ENCODE results near the gene SPRYD7.
A peak's percentile ranks its signal among the peaks of the same experiment; 100 is the strongest.
"Not testable (repeated sequence)": the region's sequence is repeated elsewhere in the genome, so short reads cannot be mapped to it uniquely, and the experiment has no call there.

The SPRYD7 gene

GRCh38 chr13:49951754-49952535, 15.8 kb upstream of the SPRYD7 start:
- H3F3A ChIP-seq (ENCODE audit: insufficient read depth, low read length), result no peaks in the 10 kb centered on the region
- no peak overlapping the region for H3K4me3 ChIP-seq (ENCODE audit: low read depth, low read length, poor library complexity, severe bottlenecking)
- H3K27me3 ChIP-seq (ENCODE audit: insufficient read depth, low read length), result no peaks in the 10 kb centered on the region

GRCh38 chr13:49948777-49949270, 12.7 kb upstream of the SPRYD7 start:
- not testable (repeated sequence) for H4K20me1 ChIP-seq (ENCODE audit: insufficient read depth, low read length); H3K4me1 ChIP-seq (ENCODE audit: insufficient read depth, low read length, severe bottlenecking); H2AFZ ChIP-seq (ENCODE audit: low read length); H3K9ac ChIP-seq (ENCODE audit: low read length); H3K9me2 ChIP-seq (ENCODE audit: low read depth, low read length); H3K36me3 ChIP-seq (ENCODE audit: insufficient read depth, low read length); H3K4me3 ChIP-seq (ENCODE audit: low read depth, low read length, poor library complexity, severe bottlenecking); H3K27me3 ChIP-seq (ENCODE audit: insufficient read depth, low read length); H3K27ac ChIP-seq (ENCODE audit: low read depth, low read length, poor library complexity, severe bottlenecking); H3K9me3 ChIP-seq (ENCODE audit: low read length); H3K79me2 ChIP-seq (ENCODE audit: insufficient read depth, low read length); H3F3A ChIP-seq (ENCODE audit: insufficient read depth, low read length); H3K4me2 ChIP-seq (ENCODE audit: low read length)

More at GRCh38 chr13:49951754-49952535, 15.8 kb upstream of the SPRYD7 start:
- Histone ChIP-seq H2AFZ (ENCODE audit: low read length) (no peak overlapping the region), H3K9me2 (ENCODE audit: low read depth, low read length) (no peaks in the 10 kb centered on the region), H3K36me3 (ENCODE audit: insufficient read depth, low read length) (no peaks in the 10 kb centered on the region), H3K9me3 (ENCODE audit: low read length) (no peaks in the 10 kb centered on the region), H3K9ac (ENCODE audit: low read length) (no peak overlapping the region), H3K4me2 (ENCODE audit: low read length) (no peak overlapping the region), H3K27ac (ENCODE audit: low read depth, low read length, poor library complexity, severe bottlenecking) (no peak overlapping the region), H3K4me1 (ENCODE audit: insufficient read depth, low read length, severe bottlenecking) (no peaks in the 10 kb centered on the region), H4K20me1 (ENCODE audit: insufficient read depth, low read length) (no peaks in the 10 kb centered on the region), H3K79me2 (ENCODE audit: insufficient read depth, low read length) (no peaks in the 10 kb centered on the region)
- TF ChIP-seq EZH2 (IDR thresholded peaks at IDR 0.05; ENCODE audit: borderline replicate concordance, low read length), result no peak
- no peak for TF ChIP-seq CTCF (IDR thresholded peaks at IDR 0.05; ENCODE audit: low read length)

- Histone ChIP-seq H3K36me3 (ENCODE audit: insufficient read depth, low read length) (no peaks in the 10 kb centered on the region), H3K79me2 (ENCODE audit: insufficient read depth, low read length) (0 out of 2 replicates have a peak, but pooled peaks cover 4% of the 10 kb centered on the region), H3K4me2 (ENCODE audit: low read length) (no peak overlapping the region)
Observed at GRCh38 chr13:49939321-49939720, 3.2 kb upstream of the SPRYD7 start.

More at GRCh38 chr13:49939321-49939720, 3.2 kb upstream of the SPRYD7 start:
- H3K27ac ChIP-seq (ENCODE audit: low read depth, low read length, poor library complexity, severe bottlenecking), result peak overlapping the region; percentile 82
- no peaks in the 10 kb centered on the region for H3K9me2 ChIP-seq (ENCODE audit: low read depth, low read length)
- H2AFZ ChIP-seq (ENCODE audit: low read length), result no peak overlapping the region
- TF ChIP-seq EZH2 (IDR thresholded peaks at IDR 0.05; ENCODE audit: borderline replicate concordance, low read length) (no peak), CTCF (IDR thresholded peaks at IDR 0.05; ENCODE audit: low read length) (no peak)
- H3K4me3 ChIP-seq (ENCODE audit: low read depth, low read length, poor library complexity, severe bottlenecking), result no peak overlapping the region
- no peaks in the 10 kb centered on the region for H3K27me3 ChIP-seq (ENCODE audit: insufficient read depth, low read length)
- H3F3A ChIP-seq (ENCODE audit: insufficient read depth, low read length), result no peaks in the 10 kb centered on the region; the same call in 1 of the 2 replicates
- no peaks in the 10 kb centered on the region for H4K20me1 ChIP-seq (ENCODE audit: insufficient read depth, low read length)
- H3K4me1 ChIP-seq (ENCODE audit: insufficient read depth, low read length, severe bottlenecking), result peaks cover 38% of the 10 kb centered on the region
- no peak overlapping the region for H3K9ac ChIP-seq (ENCODE audit: low read length)
- H3K9me3 ChIP-seq (ENCODE audit: low read length), result no peaks in the 10 kb centered on the region; the same call in 1 of the 2 replicates
